Peyer's patch (tissue), 4 donors: ENCODE data around the gene BMX.

ENCODE experiments used
- CTCF ChIP-seq, 6 experiments: fragments of 450-650 bp in 4 of 6; fragments of 200-600 bp in 2 of 6; sonication (generic) in 1 of 6; IDR thresholded peaks; one replicate each; pipeline ENCODE4 v1.5.1; 2017 to 2019; ENCODE audit warnings: antibody characterized with exemption in 6 of 6, mild to moderate bottlenecking in 3 of 6, moderate library complexity in 1 of 6
- POLR2A ChIP-seq, 2 donors: fragments of 450-650 bp; IDR thresholded peaks; one replicate each; pipeline ENCODE4 v1.5.1; 2017; ENCODE audit warnings: antibody characterized with exemption in 2 of 2, mild to moderate bottlenecking in 2 of 2, moderate library complexity in 2 of 2

- no peak for TF ChIP-seq POLR2A (IDR thresholded peaks at IDR 0.05)
- TF ChIP-seq CTCF (IDR thresholded peaks at IDR 0.05), result no peak
Observed at GRCh38 chrX:15529165-15529564, 28.6 kb downstream of the BMX start.
